ENCODE measurements around the gene EPM2A. TPM values are rescaled to one million over a fixed set of nuclear protein-coding genes. Genes with fewer than 3 reads are reported as not detected.

EPM2A gene
- total RNA-seq, 1 experiment from 2014 or later, result 3.7 TPM

DNA sequence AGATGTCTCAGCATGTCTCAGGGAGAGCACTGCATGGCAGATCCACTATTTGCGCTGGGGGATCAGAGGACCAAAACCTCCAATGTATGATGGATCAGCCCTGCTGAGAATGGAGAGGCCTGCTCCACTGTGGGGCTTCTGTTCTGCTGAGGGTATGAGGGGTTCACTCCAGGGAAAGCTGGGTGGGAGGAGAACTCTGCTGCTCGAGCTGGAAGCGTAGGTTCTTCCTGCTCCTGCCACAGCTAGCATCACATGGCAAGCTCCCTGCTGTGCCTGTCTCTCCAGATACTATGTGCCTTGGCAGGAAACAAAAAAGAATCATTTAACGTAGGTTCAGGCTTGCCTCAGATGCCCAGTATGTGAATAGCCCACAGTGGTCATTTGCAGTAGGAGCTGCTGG is 105.8 kb downstream of the EPM2A start:
- Histone ChIP-seq H3K4me3 (ENCODE audit: insufficient read depth, low read depth, low read length) (no peak overlapping the region), H3K27me3 (ENCODE audit: control insufficient read depth, insufficient read depth, low read length) (no peaks in the 10 kb centered on the region), H3K36me3 (replicated peaks; ENCODE audit: control insufficient read depth, insufficient read depth, low read length) (no peaks in the 10 kb centered on the region)
- no peak for DNase-seq

DNA sequence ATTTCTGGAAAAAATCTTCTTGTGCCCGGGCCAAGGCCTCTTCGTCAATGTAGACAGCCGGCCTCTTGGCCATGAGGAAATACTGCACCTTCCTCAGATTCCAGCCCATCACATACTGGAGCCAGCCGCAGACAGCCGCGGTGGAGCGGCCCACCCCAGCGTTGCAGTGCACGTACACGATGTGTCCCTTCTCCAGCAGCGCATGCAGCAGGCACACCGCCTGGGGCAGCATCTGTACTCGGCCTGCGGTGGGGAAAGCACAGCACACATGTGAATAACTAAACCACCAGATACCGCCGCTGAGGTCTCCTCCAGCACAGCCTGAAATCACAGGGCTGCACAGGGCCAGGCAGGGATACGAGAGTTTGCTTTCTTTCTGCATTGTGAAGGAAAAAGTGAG is 107.9 kb downstream of the EPM2A start:
- no peak overlapping the region for H3K4me3 ChIP-seq (ENCODE audit: insufficient read depth, low read depth, low read length)
- no peaks in the 10 kb centered on the region for H3K36me3 ChIP-seq (replicated peaks; ENCODE audit: control insufficient read depth, insufficient read depth, low read length)
- no peak for DNase-seq
- H3K27me3 ChIP-seq (ENCODE audit: control insufficient read depth, insufficient read depth, low read length), result no peaks in the 10 kb centered on the region

DNA sequence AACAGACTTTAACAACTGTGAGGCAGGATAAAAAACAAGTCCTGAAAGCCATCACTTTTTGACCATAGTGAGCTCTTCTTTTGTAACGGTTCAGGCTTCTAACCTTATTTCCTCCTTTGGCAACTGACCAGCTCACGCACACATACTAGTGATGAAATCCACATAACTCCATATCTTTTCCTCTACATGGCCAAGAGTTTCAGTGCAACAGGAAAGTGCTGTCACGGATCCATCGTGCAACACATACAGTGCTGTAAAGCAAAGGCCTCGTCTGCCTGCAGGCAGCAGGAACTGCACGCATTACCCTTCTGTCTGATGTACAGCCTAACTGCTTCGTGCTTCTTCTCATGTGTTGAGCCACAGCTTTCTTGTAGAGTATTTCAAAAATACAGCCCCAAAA is 108.5 kb downstream of the EPM2A start:
- Histone ChIP-seq H3K36me3 (replicated peaks; ENCODE audit: control insufficient read depth, insufficient read depth, low read length) (no peaks in the 10 kb centered on the region), H3K27me3 (ENCODE audit: control insufficient read depth, insufficient read depth, low read length) (no peaks in the 10 kb centered on the region), H3K4me3 (ENCODE audit: insufficient read depth, low read depth, low read length) (no peak overlapping the region)
- no peak for DNase-seq

DNA sequence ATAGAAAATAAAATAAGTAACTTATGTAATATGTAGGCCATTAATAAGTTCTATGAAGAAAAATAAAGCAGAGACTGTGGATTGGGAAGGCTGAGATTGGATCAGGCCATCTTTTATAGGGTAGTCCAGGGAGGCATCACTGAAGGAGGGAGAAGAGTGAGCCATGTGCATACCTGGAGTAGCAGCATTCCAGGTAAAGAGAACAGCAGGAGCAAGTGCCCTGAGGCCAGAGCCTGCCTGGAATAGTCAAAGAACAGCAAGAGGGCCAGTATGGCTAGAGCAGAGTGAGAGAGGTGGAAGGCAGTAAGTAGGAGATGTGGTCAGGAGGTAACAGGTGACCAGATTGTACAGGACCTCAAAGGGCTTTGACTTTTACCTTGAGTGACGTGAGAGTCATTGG is 112.1 kb downstream of the EPM2A start:
- DNase-seq, result no peak
- Histone ChIP-seq H3K27me3 (ENCODE audit: control insufficient read depth, insufficient read depth, low read length) (no peaks in the 10 kb centered on the region), H3K4me3 (ENCODE audit: insufficient read depth, low read depth, low read length) (no peak overlapping the region), H3K36me3 (replicated peaks; ENCODE audit: control insufficient read depth, insufficient read depth, low read length) (no peaks in the 10 kb centered on the region)

DNA sequence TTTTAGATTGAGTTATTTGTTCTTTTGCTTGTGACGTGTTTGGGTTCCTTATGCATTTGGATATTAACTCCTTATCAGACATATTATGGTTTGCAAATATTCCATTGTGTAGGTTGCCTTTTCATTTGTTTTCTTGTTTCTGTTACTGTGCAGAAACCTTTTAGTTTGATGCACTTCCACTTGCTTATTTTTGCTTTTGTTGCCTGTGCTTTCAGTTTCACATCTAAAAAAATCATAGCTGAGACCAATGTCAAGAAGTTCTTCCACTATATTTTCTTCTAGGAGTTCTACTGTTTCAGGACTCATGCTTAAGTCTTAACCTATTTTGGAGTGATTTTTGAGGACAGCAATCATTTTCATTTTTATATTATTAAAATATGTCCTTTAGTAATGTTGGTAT is 113.5 kb downstream of the EPM2A start:
- no peak for DNase-seq
- Histone ChIP-seq H3K27me3 (ENCODE audit: control insufficient read depth, insufficient read depth, low read length) (no peaks in the 10 kb centered on the region), H3K4me3 (ENCODE audit: insufficient read depth, low read depth, low read length) (no peak overlapping the region), H3K36me3 (replicated peaks; ENCODE audit: control insufficient read depth, insufficient read depth, low read length) (no peaks in the 10 kb centered on the region)

DNA sequence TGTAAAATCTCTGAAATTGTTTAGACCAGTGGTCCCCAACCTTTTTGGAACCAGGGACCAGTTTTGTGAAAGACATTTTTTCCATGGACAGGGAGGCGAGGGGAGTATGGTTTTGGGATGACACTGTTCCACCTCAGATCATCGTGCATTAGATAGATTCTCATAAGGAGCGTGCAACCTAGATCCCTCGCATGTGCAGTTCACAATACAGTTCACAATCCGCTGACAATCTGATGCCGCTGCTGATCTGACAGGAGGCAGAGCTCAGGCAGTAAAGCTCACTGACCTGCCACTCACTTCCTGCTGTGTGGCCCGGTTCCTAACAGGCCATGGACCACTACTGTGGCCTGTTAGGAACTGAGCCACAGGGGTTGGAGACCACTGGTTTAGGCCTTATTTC is 115.2 kb downstream of the EPM2A start:
- no peaks in the 10 kb centered on the region for H3K27me3 ChIP-seq (ENCODE audit: control insufficient read depth, insufficient read depth, low read length)
- no peak for DNase-seq
- H3K4me3 ChIP-seq (ENCODE audit: insufficient read depth, low read depth, low read length), result no peak overlapping the region
- no peaks in the 10 kb centered on the region for H3K36me3 ChIP-seq (replicated peaks; ENCODE audit: control insufficient read depth, insufficient read depth, low read length)

DNA sequence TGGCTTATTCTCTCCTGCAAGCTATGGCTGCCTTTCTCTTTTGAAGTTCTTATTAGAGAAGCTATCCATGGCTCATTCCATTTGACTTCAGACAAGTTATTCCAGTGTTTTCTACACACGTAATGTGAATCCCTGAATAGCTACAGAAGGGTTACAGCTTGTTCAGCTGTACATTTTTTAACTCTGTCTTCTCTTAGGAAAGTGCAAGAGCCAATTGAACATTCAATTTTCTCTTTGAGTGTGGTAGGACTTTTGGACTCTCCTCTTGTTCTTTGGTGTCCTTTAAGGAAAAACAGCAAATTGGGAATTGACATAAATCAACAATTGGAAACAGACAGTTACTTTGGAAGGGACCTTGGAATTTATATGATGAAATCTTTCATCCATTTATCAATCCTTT is 125.8 kb downstream of the EPM2A start:
- no peak for DNase-seq
- Histone ChIP-seq H3K27me3 (ENCODE audit: control insufficient read depth, insufficient read depth, low read length) (no peaks in the 10 kb centered on the region), H3K4me3 (ENCODE audit: insufficient read depth, low read depth, low read length) (no peak overlapping the region), H3K36me3 (replicated peaks; ENCODE audit: control insufficient read depth, insufficient read depth, low read length) (no peaks in the 10 kb centered on the region)

DNA sequence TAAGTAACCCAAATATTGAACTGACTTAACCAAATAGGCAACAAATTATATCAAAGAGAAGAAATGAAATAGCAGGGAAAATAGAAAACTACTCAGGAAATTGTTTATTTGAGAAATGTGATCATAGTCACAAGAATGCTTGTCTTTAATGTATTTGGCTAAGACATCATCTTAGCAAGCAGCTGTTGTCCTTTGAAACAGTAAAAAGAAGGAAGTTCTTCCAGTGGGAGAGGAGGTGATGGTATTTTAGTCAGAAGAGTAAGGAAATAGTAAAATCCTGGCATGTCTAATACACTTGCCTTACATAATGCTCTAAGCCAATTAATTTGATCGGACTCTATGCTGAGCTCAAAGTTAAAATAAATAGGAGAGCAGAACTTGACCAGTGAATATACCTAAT is 126.5 kb downstream of the EPM2A start:
- no peak for DNase-seq
- Histone ChIP-seq H3K27me3 (ENCODE audit: control insufficient read depth, insufficient read depth, low read length) (no peaks in the 10 kb centered on the region), H3K4me3 (ENCODE audit: insufficient read depth, low read depth, low read length) (no peak overlapping the region), H3K36me3 (replicated peaks; ENCODE audit: control insufficient read depth, insufficient read depth, low read length) (no peaks in the 10 kb centered on the region)

DNA sequence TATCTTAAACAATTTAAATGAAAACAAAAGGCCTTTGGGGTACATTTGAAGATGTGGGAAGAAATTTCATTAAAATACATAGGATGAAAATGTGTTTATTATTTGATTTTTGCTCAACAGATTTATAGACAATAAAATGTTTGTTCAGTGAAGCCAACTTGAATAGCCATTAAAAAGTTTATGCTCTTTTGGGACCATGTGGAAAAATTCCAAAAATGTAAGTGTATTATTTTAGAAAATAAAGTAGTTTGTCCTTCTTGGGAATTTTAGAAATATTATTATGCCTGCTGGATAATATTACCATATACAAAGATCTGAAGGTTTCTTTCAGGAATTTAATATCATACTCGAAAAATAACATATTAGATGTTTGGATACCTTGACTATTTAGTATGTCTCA is 131.3 kb downstream of the EPM2A start:
- DNase-seq, result no peak
- Histone ChIP-seq H3K4me3 (ENCODE audit: insufficient read depth, low read depth, low read length) (no peak overlapping the region), H3K36me3 (replicated peaks; ENCODE audit: control insufficient read depth, insufficient read depth, low read length) (no peaks in the 10 kb centered on the region), H3K27me3 (ENCODE audit: control insufficient read depth, insufficient read depth, low read length) (no peaks in the 10 kb centered on the region)

DNA sequence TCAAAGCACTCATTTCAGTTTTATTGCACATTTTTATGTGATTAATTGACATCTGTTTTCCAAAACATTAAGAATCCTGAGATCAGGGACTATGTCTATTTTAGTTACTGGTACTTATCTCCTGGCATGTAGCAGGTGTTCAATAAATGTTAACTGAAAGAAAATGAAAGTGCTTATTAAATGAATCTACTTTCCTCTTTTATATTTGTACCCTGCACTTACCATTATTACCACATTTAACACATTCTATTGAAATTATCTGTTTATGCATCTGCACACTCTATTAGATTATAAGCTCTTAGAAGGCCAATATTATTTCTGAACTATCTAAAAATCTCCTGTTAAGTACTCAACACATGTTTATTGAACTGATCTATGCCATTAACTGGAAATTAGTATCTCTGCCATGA is 131.9 kb downstream of the EPM2A start:
- Histone ChIP-seq H3K27me3 (ENCODE audit: control insufficient read depth, insufficient read depth, low read length) (no peaks in the 10 kb centered on the region), H3K36me3 (replicated peaks; ENCODE audit: control insufficient read depth, insufficient read depth, low read length) (no peaks in the 10 kb centered on the region), H3K4me3 (ENCODE audit: insufficient read depth, low read depth, low read length) (no peak overlapping the region)
- DNase-seq, result no peak

DNA sequence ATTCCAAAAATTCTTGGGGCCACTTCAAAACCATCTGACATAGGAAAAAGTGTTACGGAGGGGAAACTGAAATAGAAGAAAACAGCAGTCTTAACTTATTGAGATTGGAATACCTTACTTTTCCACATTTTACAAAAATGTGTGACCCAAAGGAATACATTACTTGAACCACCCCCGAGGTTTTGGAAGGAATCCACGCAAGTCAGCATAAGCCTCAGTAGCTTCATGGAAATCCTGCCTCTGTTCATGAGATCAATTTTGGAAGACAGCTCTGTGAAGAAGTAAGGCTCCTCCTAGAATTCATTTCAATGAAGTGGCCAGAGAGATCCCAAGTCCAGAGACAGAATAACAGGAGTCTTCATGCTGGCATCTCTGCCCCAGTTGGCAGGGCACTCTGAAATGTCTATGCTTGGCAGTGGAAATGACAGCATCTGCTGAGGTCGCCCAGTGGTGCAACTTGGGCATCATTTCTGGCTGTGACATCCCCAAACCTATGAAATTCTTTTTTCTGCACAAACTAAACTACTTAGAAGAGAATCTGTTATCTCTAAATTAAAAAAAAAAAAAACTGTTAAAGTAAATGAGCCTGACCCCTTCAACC is 132.5 kb downstream of the EPM2A start:
- H3K27me3 ChIP-seq (ENCODE audit: control insufficient read depth, insufficient read depth, low read length), result no peaks in the 10 kb centered on the region
- no peak for DNase-seq
- no peaks in the 10 kb centered on the region for H3K36me3 ChIP-seq (replicated peaks; ENCODE audit: control insufficient read depth, insufficient read depth, low read length)
- H3K4me3 ChIP-seq (ENCODE audit: insufficient read depth, low read depth, low read length), result no peak overlapping the region

DNA sequence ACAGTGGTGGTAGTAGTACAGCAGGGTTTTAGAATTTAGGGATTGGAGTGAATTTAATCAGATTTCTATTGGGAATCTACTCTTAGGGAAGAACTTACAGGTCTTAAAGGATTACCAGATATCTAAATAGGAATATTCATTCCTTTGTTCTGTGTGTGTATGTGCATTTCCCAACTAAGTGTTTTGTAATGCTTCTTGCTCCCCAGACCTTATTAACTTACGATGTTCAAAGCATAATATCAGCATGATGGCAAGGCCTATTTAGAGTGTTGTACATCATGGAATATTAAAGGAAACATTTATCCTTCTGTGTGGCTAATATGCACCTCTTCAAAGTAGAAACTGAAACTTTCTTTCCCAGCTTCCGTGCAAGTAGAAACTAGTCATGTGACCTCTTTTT is 133.9 kb downstream of the EPM2A start:
- DNase-seq, result no peak
- Histone ChIP-seq H3K27me3 (ENCODE audit: control insufficient read depth, insufficient read depth, low read length) (no peaks in the 10 kb centered on the region), H3K36me3 (replicated peaks; ENCODE audit: control insufficient read depth, insufficient read depth, low read length) (no peaks in the 10 kb centered on the region), H3K4me3 (ENCODE audit: insufficient read depth, low read depth, low read length) (no peak overlapping the region)

DNA sequence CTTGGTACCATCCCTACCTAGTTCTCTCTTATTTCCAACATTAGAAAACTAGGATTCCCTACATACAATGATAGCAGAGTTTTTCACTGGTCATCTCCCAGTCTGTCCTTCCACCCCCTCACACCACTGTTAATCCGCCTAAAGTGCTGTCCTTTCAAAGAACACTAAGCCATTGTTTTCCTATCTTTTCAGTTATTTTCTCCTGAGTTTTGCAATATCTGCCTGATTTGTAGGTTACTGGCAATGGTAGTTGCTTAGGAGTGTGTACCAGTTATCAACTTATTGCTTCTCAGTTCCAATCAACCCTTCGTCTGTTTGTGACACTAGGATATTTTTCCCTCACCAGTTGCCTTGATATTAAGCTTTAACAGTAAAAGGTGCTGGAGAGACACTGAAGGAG is 135.0 kb downstream of the EPM2A start:
- H3K4me3 ChIP-seq (ENCODE audit: insufficient read depth, low read depth, low read length), result no peak overlapping the region
- H3K36me3 ChIP-seq (replicated peaks; ENCODE audit: control insufficient read depth, insufficient read depth, low read length), result no peaks in the 10 kb centered on the region
- no peak for DNase-seq
- no peaks in the 10 kb centered on the region for H3K27me3 ChIP-seq (ENCODE audit: control insufficient read depth, insufficient read depth, low read length)

DNA sequence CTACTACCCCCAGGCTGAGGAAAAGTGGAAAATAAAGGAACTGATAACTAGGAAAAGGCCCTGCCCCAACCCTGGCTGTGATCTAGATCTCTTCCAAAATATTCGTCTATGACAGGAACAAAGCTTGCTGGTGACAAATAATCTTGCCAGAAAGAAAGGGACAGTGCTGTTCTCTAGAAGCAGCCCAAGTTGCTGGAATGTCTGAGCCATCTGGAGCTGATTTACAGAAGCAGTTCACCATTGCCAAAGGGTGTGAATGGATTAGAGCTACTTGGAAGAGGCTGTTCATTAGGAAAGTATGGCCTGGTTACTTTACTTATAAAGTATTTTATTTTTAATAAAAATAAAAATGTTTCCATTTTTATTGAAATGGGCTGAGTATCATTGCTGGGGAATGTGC is 146.3 kb downstream of the EPM2A start:
- Histone ChIP-seq H3K27me3 (ENCODE audit: control insufficient read depth, insufficient read depth, low read length) (no peaks in the 10 kb centered on the region), H3K4me3 (ENCODE audit: insufficient read depth, low read depth, low read length) (no peak overlapping the region), H3K36me3 (replicated peaks; ENCODE audit: control insufficient read depth, insufficient read depth, low read length) (no peaks in the 10 kb centered on the region)
- DNase-seq, result no peak

DNA sequence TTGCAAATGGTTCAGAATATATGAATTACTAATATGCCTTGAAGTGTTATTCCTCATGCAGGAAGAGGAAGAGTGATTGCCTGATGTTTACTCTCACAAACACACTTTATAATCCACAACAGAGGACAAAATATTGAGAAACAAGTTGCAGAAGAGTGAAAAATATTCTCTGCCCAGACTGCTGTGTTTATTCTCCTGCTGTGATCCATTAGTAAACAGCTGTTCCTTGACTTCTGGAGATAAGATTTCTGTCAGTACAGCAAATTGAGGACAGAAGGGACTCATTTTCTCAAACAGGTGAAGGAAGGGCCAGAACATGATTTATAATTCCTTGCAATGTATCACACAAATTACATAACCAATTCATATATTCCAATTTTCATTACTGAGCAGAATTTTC is 148.0 kb downstream of the EPM2A start:
- no peaks in the 10 kb centered on the region for H3K36me3 ChIP-seq (replicated peaks; ENCODE audit: control insufficient read depth, insufficient read depth, low read length)
- DNase-seq, result no peak
- no peak overlapping the region for H3K4me3 ChIP-seq (ENCODE audit: insufficient read depth, low read depth, low read length)
- no peaks in the 10 kb centered on the region for H3K27me3 ChIP-seq (ENCODE audit: control insufficient read depth, insufficient read depth, low read length)

DNA sequence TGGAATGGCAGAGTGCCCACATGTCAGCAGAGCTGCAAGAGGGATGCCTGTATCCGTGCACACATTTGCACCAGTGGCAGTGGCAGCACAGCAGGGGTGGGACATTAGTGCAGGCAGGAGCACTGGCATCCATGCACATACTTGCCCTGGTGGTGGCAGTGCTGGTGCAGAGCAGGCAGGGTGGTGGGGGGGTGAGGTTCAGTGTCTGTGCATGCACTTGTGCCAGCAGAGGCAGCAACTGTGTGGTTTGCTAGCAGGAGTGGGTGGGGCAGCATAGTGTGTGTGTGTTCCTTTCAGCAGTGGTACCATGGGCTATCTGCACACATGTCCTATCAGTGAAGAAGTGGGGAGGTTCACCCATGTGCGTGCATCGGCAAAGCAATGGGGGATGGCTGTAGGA is 151.6 kb downstream of the EPM2A start:
- Histone ChIP-seq H3K36me3 (replicated peaks; ENCODE audit: control insufficient read depth, insufficient read depth, low read length) (no peaks in the 10 kb centered on the region), H3K27me3 (ENCODE audit: control insufficient read depth, insufficient read depth, low read length) (no peaks in the 10 kb centered on the region), H3K4me3 (ENCODE audit: insufficient read depth, low read depth, low read length) (no peak overlapping the region)
- DNase-seq, result no peak

Data from H7 (cell line).